ENCODE data around the gene NALCN.

The NALCN gene

GRCh38 chr13:101116826-101117225, 299.5 kb downstream of the NALCN start:
- Histone ChIP-seq H3K4me2 (no peak overlapping the region), H3K27ac (no peak overlapping the region)

GRCh38 chr13:101116341-101116740, 300.0 kb downstream of the NALCN start:
- H3K4me2 ChIP-seq: no peak overlapping the region
- H3K27ac ChIP-seq: no peak overlapping the region
- TF ChIP-seq Cebpa-rat (IDR thresholded peaks at IDR 0.05): no peak
- no peaks in the 10 kb centered on the region for H3K4me1 ChIP-seq
- H4K20me1 ChIP-seq: no peaks in the 10 kb centered on the region
- H3K36me3 ChIP-seq: no peaks in the 10 kb centered on the region
- H3K27me3 ChIP-seq: no peaks in the 10 kb centered on the region
- H3K9me3 ChIP-seq: no peaks in the 10 kb centered on the region
- H3K4me3 ChIP-seq: no peak overlapping the region
- no peak overlapping the region for H3K9ac ChIP-seq

More at GRCh38 chr13:101116826-101117225, 299.5 kb downstream of the NALCN start:
- Histone ChIP-seq H3K4me1 (no peaks in the 10 kb centered on the region), H3K36me3 (no peaks in the 10 kb centered on the region), H3K27me3 (no peaks in the 10 kb centered on the region), H4K20me1 (no peaks in the 10 kb centered on the region), H3K9me3 (no peaks in the 10 kb centered on the region), H3K4me3 (no peak overlapping the region), H3K9ac (no peak overlapping the region)
- TF ChIP-seq Cebpa-rat (IDR thresholded peaks at IDR 0.05): no peak

GRCh38 chr13:101115762-101116171, 300.5 kb downstream of the NALCN start:
- no peak for TF ChIP-seq Cebpa-rat (IDR thresholded peaks at IDR 0.05)
- Histone ChIP-seq H3K4me3 (no peak overlapping the region), H3K9ac (no peak overlapping the region), H3K27me3 (no peaks in the 10 kb centered on the region), H3K4me2 (no peak overlapping the region), H3K4me1 (no peaks in the 10 kb centered on the region), H3K36me3 (no peaks in the 10 kb centered on the region), H4K20me1 (no peaks in the 10 kb centered on the region), H3K9me3 (no peaks in the 10 kb centered on the region), H3K27ac (no peak overlapping the region)

- H3K9me3 ChIP-seq: peaks cover under 1% of the 10 kb centered on the region; the same call in 1 of the 2 replicates
- H3K4me1 ChIP-seq: no peaks in the 10 kb centered on the region
- no peaks in the 10 kb centered on the region for H4K20me1 ChIP-seq
- no peak for TF ChIP-seq Cebpa-rat (IDR thresholded peaks at IDR 0.05)
- H3K27me3 ChIP-seq: no peaks in the 10 kb centered on the region
- H3K4me3 ChIP-seq: no peak overlapping the region
- no peaks in the 10 kb centered on the region for H3K36me3 ChIP-seq
- no peak overlapping the region for H3K4me2 ChIP-seq
- H3K9ac ChIP-seq: no peak overlapping the region
- no peak overlapping the region for H3K27ac ChIP-seq
These were observed 304.4 kb downstream of the NALCN start for GRCh38 chr13:101111894-101112293.

GRCh38 chr13:101109005-101109404, 307.3 kb downstream of the NALCN start:
- H3K9ac ChIP-seq: no peak overlapping the region
- no peaks in the 10 kb centered on the region for H4K20me1 ChIP-seq
- TF ChIP-seq Cebpa-rat (IDR thresholded peaks at IDR 0.05): no peak
- peaks cover 11% of the 10 kb centered on the region; the same call in 1 of the 2 replicates for H3K9me3 ChIP-seq
- H3K36me3 ChIP-seq: no peaks in the 10 kb centered on the region
- H3K27ac ChIP-seq: no peak overlapping the region
- no peak overlapping the region for H3K4me3 ChIP-seq
- H3K4me1 ChIP-seq: no peaks in the 10 kb centered on the region
- no peak overlapping the region for H3K4me2 ChIP-seq
- no peaks in the 10 kb centered on the region for H3K27me3 ChIP-seq

GRCh38 chr13:101098873-101099272, 317.4 kb downstream of the NALCN start:
- Histone ChIP-seq H3K36me3 (no peaks in the 10 kb centered on the region), H4K20me1 (no peaks in the 10 kb centered on the region), H3K4me3 (no peak overlapping the region), H3K9me3 (no peaks in the 10 kb centered on the region), H3K4me1 (no peaks in the 10 kb centered on the region), H3K4me2 (no peak overlapping the region), H3K9ac (no peak overlapping the region), H3K27me3 (no peaks in the 10 kb centered on the region), H3K27ac (no peak overlapping the region)
- no peak for TF ChIP-seq Cebpa-rat (IDR thresholded peaks at IDR 0.05)

GRCh38 chr13:101092985-101093384, 323.3 kb downstream of the NALCN start:
- no peak for TF ChIP-seq Cebpa-rat (IDR thresholded peaks at IDR 0.05)
- Histone ChIP-seq H3K36me3 (no peaks in the 10 kb centered on the region), H3K4me2 (no peak overlapping the region), H3K9ac (no peak overlapping the region), H3K9me3 (no peaks in the 10 kb centered on the region), H3K27me3 (no peaks in the 10 kb centered on the region), H3K4me1 (no peaks in the 10 kb centered on the region), H3K27ac (no peak overlapping the region), H4K20me1 (no peaks in the 10 kb centered on the region), H3K4me3 (no peak overlapping the region)

- no peak for TF ChIP-seq Cebpa-rat (IDR thresholded peaks at IDR 0.05)
- Histone ChIP-seq H3K9ac (no peak overlapping the region), H3K27ac (no peak overlapping the region), H3K36me3 (no peaks in the 10 kb centered on the region), H3K27me3 (no peaks in the 10 kb centered on the region), H3K4me3 (no peak overlapping the region), H3K4me2 (no peak overlapping the region), H4K20me1 (no peaks in the 10 kb centered on the region), H3K9me3 (no peaks in the 10 kb centered on the region), H3K4me1 (no peaks in the 10 kb centered on the region)
These were observed 326.0 kb downstream of the NALCN start for GRCh38 chr13:101090287-101090686.

GRCh38 chr13:101085551-101085950, 330.8 kb downstream of the NALCN start:
- no peak for TF ChIP-seq Cebpa-rat (IDR thresholded peaks at IDR 0.05)
- Histone ChIP-seq H4K20me1 (no peaks in the 10 kb centered on the region), H3K4me1 (no peaks in the 10 kb centered on the region), H3K9ac (no peak overlapping the region), H3K4me2 (no peak overlapping the region), H3K9me3 (no peaks in the 10 kb centered on the region), H3K4me3 (no peak overlapping the region), H3K27me3 (no peaks in the 10 kb centered on the region), H3K36me3 (no peaks in the 10 kb centered on the region), H3K27ac (no peak overlapping the region)

- Histone ChIP-seq H3K4me3 (no peak overlapping the region), H3K36me3 (no peaks in the 10 kb centered on the region), H3K27me3 (no peaks in the 10 kb centered on the region), H4K20me1 (no peaks in the 10 kb centered on the region), H3K9me3 (peaks cover 11% of the 10 kb centered on the region), H3K9ac (no peak overlapping the region), H3K27ac (no peak overlapping the region), H3K4me2 (no peak overlapping the region), H3K4me1 (no peaks in the 10 kb centered on the region)
- no peak for TF ChIP-seq Cebpa-rat (IDR thresholded peaks at IDR 0.05)
These were observed 333.9 kb downstream of the NALCN start for GRCh38 chr13:101082441-101082840.

- no peak overlapping the region for H3K4me2 ChIP-seq
- no peak for TF ChIP-seq Cebpa-rat (IDR thresholded peaks at IDR 0.05)
- H3K4me1 ChIP-seq: no peaks in the 10 kb centered on the region
- no peaks in the 10 kb centered on the region for H3K36me3 ChIP-seq
- no peak overlapping the region for H3K27ac ChIP-seq
- no peaks in the 10 kb centered on the region for H4K20me1 ChIP-seq
- peaks cover 12% of the 10 kb centered on the region for H3K9me3 ChIP-seq
- H3K9ac ChIP-seq: no peak overlapping the region
- H3K4me3 ChIP-seq: no peak overlapping the region
- H3K27me3 ChIP-seq: no peaks in the 10 kb centered on the region
These were observed 335.7 kb downstream of the NALCN start for GRCh38 chr13:101080616-101081015.

All from BLaER1 (cell line).